Gastroesophageal sphincter (tissue), 3 donors: Measurements from ENCODE around the gene KLF7.

Experiments
- EP300 ChIP-seq: sonication (generic); formaldehyde crosslinking; IDR thresholded peaks from one replicate; pipeline ENCODE4 v1.6.1; 2017; ENCODE audit warnings: antibody characterized with exemption, mild to moderate bottlenecking
- POLR2A ChIP-seq, 2 donors: fragments of 450-650 bp; IDR thresholded peaks; one replicate each; pipeline ENCODE4 v1.6.1; 2017; ENCODE audit warnings: antibody characterized with exemption in 2 of 2, mild to moderate bottlenecking in 2 of 2, moderate library complexity in 1 of 2
- POLR2AphosphoS5 ChIP-seq: sonication (generic); formaldehyde crosslinking; IDR thresholded peaks from one replicate; pipeline ENCODE4 v1.6.1; 2017; ENCODE audit warnings: antibody characterized with exemption
- TF ChIP-seq, protein P1 (sequence below), 4 experiments: fragments of 200-600 bp in 2 of 4; fragments of 450-650 bp in 2 of 4; sonication (generic) in 1 of 4; IDR thresholded peaks; one replicate each; pipeline ENCODE4 v1.5.1; 2017 to 2019; ENCODE audit warnings: antibody characterized with exemption in 4 of 4, mild to moderate bottlenecking in 2 of 4, moderate library complexity in 2 of 4

DNA sequence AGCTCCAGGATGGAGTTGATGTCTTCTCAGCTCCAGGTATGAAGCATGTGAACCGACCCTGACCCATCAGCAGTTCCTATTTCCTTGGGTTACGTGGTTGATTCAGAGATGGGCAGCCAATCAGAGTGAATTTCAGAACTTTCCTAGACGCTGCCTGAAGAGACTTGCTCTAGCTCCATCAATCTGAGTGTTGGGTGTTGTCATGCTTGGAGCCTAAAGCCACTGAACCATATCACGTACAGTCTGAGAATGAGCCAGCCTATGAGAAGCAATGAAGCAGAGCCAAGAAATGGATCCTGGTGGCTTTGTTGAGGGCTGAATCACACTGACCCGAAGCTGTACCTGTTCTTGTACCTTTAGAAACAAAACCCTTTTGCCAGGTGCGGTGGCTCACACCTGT, 19.6 kb upstream of the KLF7 start:
- TF ChIP-seq, protein P1, sequence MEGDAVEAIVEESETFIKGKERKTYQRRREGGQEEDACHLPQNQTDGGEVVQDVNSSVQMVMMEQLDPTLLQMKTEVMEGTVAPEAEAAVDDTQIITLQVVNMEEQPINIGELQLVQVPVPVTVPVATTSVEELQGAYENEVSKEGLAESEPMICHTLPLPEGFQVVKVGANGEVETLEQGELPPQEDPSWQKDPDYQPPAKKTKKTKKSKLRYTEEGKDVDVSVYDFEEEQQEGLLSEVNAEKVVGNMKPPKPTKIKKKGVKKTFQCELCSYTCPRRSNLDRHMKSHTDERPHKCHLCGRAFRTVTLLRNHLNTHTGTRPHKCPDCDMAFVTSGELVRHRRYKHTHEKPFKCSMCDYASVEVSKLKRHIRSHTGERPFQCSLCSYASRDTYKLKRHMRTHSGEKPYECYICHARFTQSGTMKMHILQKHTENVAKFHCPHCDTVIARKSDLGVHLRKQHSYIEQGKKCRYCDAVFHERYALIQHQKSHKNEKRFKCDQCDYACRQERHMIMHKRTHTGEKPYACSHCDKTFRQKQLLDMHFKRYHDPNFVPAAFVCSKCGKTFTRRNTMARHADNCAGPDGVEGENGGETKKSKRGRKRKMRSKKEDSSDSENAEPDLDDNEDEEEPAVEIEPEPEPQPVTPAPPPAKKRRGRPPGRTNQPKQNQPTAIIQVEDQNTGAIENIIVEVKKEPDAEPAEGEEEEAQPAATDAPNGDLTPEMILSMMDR (IDR thresholded peaks at IDR 0.05): no peak
- TF ChIP-seq POLR2A (IDR thresholded peaks at IDR 0.05): no peak
- TF ChIP-seq POLR2AphosphoS5: no peak
- no peak for TF ChIP-seq EP300
